ENCODE results near the gene CALM1.

The CALM1 gene

GRCh38 chr14:90396341-90397339 lies at the start of gene CALM1:
TSS of gene CALM1 (plus strand) at chr14:90397029. CDS start at chr14:90397231, 202 bp downstream.
- peak within 1 kb of the TSS; percentile 82 for H3K27ac ChIP-seq (ENCODE audit: extremely low read depth, low read depth, low read length)
- CTCF ChIA-PET: interaction anchor here (0.6 to 0.7 kb wide), 7 partner anchors 67 to 478 kb away, joined by 3 to 4 read pairs (median 3); no protein-coding TSS in a partner anchor
- TF ChIP-seq ZSCAN5A (tag by site-specific recombination; IDR thresholded peaks at IDR 0.05): peak; percentile 93
- peak; percentile 84; the same call in 1 of the 2 replicates for TF ChIP-seq ZNF626 (tag by site-specific recombination; IDR thresholded peaks at IDR 0.05)
- TF ChIP-seq, protein P1, sequence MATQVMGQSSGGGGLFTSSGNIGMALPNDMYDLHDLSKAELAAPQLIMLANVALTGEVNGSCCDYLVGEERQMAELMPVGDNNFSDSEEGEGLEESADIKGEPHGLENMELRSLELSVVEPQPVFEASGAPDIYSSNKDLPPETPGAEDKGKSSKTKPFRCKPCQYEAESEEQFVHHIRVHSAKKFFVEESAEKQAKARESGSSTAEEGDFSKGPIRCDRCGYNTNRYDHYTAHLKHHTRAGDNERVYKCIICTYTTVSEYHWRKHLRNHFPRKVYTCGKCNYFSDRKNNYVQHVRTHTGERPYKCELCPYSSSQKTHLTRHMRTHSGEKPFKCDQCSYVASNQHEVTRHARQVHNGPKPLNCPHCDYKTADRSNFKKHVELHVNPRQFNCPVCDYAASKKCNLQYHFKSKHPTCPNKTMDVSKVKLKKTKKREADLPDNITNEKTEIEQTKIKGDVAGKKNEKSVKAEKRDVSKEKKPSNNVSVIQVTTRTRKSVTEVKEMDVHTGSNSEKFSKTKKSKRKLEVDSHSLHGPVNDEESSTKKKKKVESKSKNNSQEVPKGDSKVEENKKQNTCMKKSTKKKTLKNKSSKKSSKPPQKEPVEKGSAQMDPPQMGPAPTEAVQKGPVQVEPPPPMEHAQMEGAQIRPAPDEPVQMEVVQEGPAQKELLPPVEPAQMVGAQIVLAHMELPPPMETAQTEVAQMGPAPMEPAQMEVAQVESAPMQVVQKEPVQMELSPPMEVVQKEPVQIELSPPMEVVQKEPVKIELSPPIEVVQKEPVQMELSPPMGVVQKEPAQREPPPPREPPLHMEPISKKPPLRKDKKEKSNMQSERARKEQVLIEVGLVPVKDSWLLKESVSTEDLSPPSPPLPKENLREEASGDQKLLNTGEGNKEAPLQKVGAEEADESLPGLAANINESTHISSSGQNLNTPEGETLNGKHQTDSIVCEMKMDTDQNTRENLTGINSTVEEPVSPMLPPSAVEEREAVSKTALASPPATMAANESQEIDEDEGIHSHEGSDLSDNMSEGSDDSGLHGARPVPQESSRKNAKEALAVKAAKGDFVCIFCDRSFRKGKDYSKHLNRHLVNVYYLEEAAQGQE (tag by site-specific recombination; IDR thresholded peaks at IDR 0.05): 0 out of 2 replicates have a peak, but pooled peaks have one; percentile 48
- peak; percentile 45; the same call in 1 of the 2 replicates for TF ChIP-seq ZNF785 (tag by site-specific recombination; IDR thresholded peaks at IDR 0.05)
- TF ChIP-seq ZNF157 (tag by site-specific recombination; IDR thresholded peaks at IDR 0.05): no peak
- TF ChIP-seq OVOL3 (tag by site-specific recombination; IDR thresholded peaks at IDR 0.05): no peak
- TF ChIP-seq ZNF174 (tag by site-specific recombination; IDR thresholded peaks at IDR 0.05): peak; percentile 56; the same call in 1 of the 2 replicates
- TF ChIP-seq GFI1B (tag by site-specific recombination; IDR thresholded peaks at IDR 0.05): no peak
- no peak for TF ChIP-seq ZNF214 (tag by site-specific recombination; IDR thresholded peaks at IDR 0.05; ENCODE audit: borderline replicate concordance)
- no peak for TF ChIP-seq ZNF133 (tag by site-specific recombination; IDR thresholded peaks at IDR 0.05)
- TF ChIP-seq SETDB1 (IDR thresholded peaks at IDR 0.05; ENCODE audit: insufficient read length, low read length): no peak
- TF ChIP-seq REPIN1 (tag by site-specific recombination; IDR thresholded peaks at IDR 0.05; ENCODE audit: low read depth): no peak; the same call in 1 of the 2 replicates
- peak; percentile 92 for TF ChIP-seq ZFHX2 (tag by site-specific recombination; conservative IDR thresholded peaks at IDR 0.05)
- no peak for TF ChIP-seq ATF2 (tag by site-specific recombination; IDR thresholded peaks at IDR 0.05; ENCODE audit: low read depth)
- no peak for TF ChIP-seq ZNF530 (tag by site-specific recombination; IDR thresholded peaks at IDR 0.05; ENCODE audit: low read depth)
- no peak for TF ChIP-seq ZNF560 (tag by site-specific recombination; IDR thresholded peaks at IDR 0.05; ENCODE audit: borderline replicate concordance)
- TF ChIP-seq ZBTB48 (tag by site-specific recombination; IDR thresholded peaks at IDR 0.05): 0 out of 2 replicates have a peak, but pooled peaks have one; percentile 53
- peak; percentile 84 for TF ChIP-seq ZXDB (tag by site-specific recombination; IDR thresholded peaks at IDR 0.05)
- no peak for TF ChIP-seq ZNF114 (tag by site-specific recombination; IDR thresholded peaks at IDR 0.05)
- no peak; the same call in 1 of the 2 replicates for TF ChIP-seq ZNF558 (tag by site-specific recombination; IDR thresholded peaks at IDR 0.05)
- TF ChIP-seq ZNF112 (tag by site-specific recombination; IDR thresholded peaks at IDR 0.05): no peak
- no peak for TF ChIP-seq ZNF19 (tag by site-specific recombination; IDR thresholded peaks at IDR 0.05; ENCODE audit: low read depth)
- peak; percentile 60; the same call in 1 of the 2 replicates for TF ChIP-seq ZBTB6 (tag by site-specific recombination; IDR thresholded peaks at IDR 0.05)
- TF ChIP-seq, protein P2, sequence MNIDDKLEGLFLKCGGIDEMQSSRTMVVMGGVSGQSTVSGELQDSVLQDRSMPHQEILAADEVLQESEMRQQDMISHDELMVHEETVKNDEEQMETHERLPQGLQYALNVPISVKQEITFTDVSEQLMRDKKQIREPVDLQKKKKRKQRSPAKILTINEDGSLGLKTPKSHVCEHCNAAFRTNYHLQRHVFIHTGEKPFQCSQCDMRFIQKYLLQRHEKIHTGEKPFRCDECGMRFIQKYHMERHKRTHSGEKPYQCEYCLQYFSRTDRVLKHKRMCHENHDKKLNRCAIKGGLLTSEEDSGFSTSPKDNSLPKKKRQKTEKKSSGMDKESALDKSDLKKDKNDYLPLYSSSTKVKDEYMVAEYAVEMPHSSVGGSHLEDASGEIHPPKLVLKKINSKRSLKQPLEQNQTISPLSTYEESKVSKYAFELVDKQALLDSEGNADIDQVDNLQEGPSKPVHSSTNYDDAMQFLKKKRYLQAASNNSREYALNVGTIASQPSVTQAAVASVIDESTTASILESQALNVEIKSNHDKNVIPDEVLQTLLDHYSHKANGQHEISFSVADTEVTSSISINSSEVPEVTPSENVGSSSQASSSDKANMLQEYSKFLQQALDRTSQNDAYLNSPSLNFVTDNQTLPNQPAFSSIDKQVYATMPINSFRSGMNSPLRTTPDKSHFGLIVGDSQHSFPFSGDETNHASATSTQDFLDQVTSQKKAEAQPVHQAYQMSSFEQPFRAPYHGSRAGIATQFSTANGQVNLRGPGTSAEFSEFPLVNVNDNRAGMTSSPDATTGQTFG (tag by site-specific recombination; IDR thresholded peaks at IDR 0.05; ENCODE audit: borderline replicate concordance): no peak
- TF ChIP-seq, protein P3, sequence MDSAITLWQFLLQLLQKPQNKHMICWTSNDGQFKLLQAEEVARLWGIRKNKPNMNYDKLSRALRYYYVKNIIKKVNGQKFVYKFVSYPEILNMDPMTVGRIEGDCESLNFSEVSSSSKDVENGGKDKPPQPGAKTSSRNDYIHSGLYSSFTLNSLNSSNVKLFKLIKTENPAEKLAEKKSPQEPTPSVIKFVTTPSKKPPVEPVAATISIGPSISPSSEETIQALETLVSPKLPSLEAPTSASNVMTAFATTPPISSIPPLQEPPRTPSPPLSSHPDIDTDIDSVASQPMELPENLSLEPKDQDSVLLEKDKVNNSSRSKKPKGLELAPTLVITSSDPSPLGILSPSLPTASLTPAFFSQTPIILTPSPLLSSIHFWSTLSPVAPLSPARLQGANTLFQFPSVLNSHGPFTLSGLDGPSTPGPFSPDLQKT (IDR thresholded peaks at IDR 0.05; ENCODE audit: borderline replicate concordance, low read depth, low read length): no peak

More at GRCh38 chr14:90396341-90397339, at the start of gene CALM1:
- no peaks in the 10 kb centered on the region for H3K9me3 ChIP-seq (ENCODE audit: control insufficient read depth, insufficient read depth, low read depth, low read length)
- H3K4me1 ChIP-seq (ENCODE audit: control insufficient read depth, insufficient read depth, low read length): peaks cover 8% of the 10 kb centered on the region; the same call in 1 of the 2 replicates
- H3K4me3 ChIP-seq (ENCODE audit: low read depth, low read length): peak within 1 kb of the TSS; percentile 98
- H3K36me3 ChIP-seq (ENCODE audit: control insufficient read depth in 2 of 2, insufficient read depth in 1 of 2, low read length in 2 of 2): peaks cover 10 to 20% of the 10 kb centered on the region in 2 experiments; a peak in 2 of 3 replicates
- POLR2A ChIA-PET: interaction anchor here (0.6 to 2.4 kb wide), 16 partner anchors 8 to 441 kb away, joined by 3 to 49 read pairs (median 4); partner anchors contain the start of gene TDP1

All from HEK293 (cell line).